PC-3 (cell line): Measurements from ENCODE around the gene ALCAM. TPM values are rescaled to one million over a fixed set of nuclear protein-coding genes. Genes with fewer than 3 reads are reported as not detected.

Experiments
- ATAC-seq: fragments of 200-7000 bp; cut with Tn5 transposase; 2 replicates; pipeline ENCODE4 v1.9.1; 2020; ENCODE audit warnings: mild to moderate bottlenecking, moderate library complexity
- BruUV-seq: library from RNA; stranded (reverse); fragments of 400-500 nt; replicated peaks from 2 replicates; lab custom pipeline; 2021; lab: Mats Ljungman, UMichigan
- CTCF ChIA-PET: fragments of 300-600 bp; sonication (Branson Sonifier 250); formaldehyde crosslinking; loops from one replicate; lab custom pipeline; 2022; ENCODE audit warnings: antibody characterized with exemption; lab: Charles Lee
- POLR2A ChIA-PET: fragments of 300-600 bp; sonication (Branson Sonifier 250); formaldehyde crosslinking; loops from one replicate; lab custom pipeline; 2022; ENCODE audit warnings: antibody characterized with exemption; ENCODE audit not compliant: unreplicated experiment; lab: Charles Lee
- DNase-seq: peaks from one replicate; pipeline ENCODE4 v3.0.0-alpha.2; 2015
- H2AFZ ChIP-seq: fragments of 300-600 bp; sonication (generic); 2 replicates; pipeline ENCODE4 v1.6.0; 2016; ENCODE audit warnings: antibody characterized with exemption, low read length
- H3F3A ChIP-seq: fragments of 300-600 bp; sonication (generic); one replicate; pipeline ENCODE4 v1.6.0; 2017; ENCODE audit warnings: antibody characterized with exemption, low read length, control low read depth, mild to moderate bottlenecking; ENCODE audit not compliant: unreplicated experiment
- H3K27ac ChIP-seq: fragments of 300-600 bp; sonication (generic); 2 replicates; pipeline ENCODE4 v1.5.1; 2016; ENCODE audit warnings: mild to moderate bottlenecking, low read length
- H3K27me3 ChIP-seq: fragments of 300-600 bp; sonication (generic); 2 replicates; pipeline ENCODE4 v1.6.1; 2016; ENCODE audit warnings: low read length, mixed read lengths
- H3K36me3 ChIP-seq: fragments of 300-600 bp; sonication (generic); 2 replicates; pipeline ENCODE4 v1.6.1; 2016; ENCODE audit warnings: low read depth, mixed run types, low read length, mixed read lengths
- H3K4me1 ChIP-seq: fragments of 300-600 bp; sonication (generic); 2 replicates; pipeline ENCODE4 v1.5.1; 2016; ENCODE audit warnings: low read length; ENCODE audit not compliant: insufficient read depth
- H3K4me2 ChIP-seq: fragments of 300-600 bp; sonication (generic); 2 replicates; pipeline ENCODE4 v1.6.0; 2016; ENCODE audit warnings: low read length
- H3K4me3 ChIP-seq: fragments of 300-600 bp; sonication (generic); 2 replicates; pipeline ENCODE4 v1.5.1; 2016; ENCODE audit warnings: mild to moderate bottlenecking, low read length, mixed read lengths
- H3K79me2 ChIP-seq: fragments of 300-600 bp; sonication (generic); 2 replicates; pipeline ENCODE4 v1.6.1; 2017; ENCODE audit warnings: low read length, mixed read lengths
- H3K9ac ChIP-seq: fragments of 300-600 bp; sonication (generic); 2 replicates; pipeline ENCODE4 v1.6.0; 2016; ENCODE audit warnings: mild to moderate bottlenecking, low read length
- H3K9me2 ChIP-seq: fragments of 300-600 bp; sonication (generic); replicated peaks from 2 replicates; pipeline ENCODE4 v1.6.1; 2016; ENCODE audit warnings: mixed run types, low read length, mixed read lengths
- H3K9me3 ChIP-seq: fragments of 300-600 bp; sonication (generic); 2 replicates; pipeline ENCODE4 v1.6.1; 2016; ENCODE audit warnings: low read length, mixed read lengths
- H4K20me1 ChIP-seq: fragments of 300-600 bp; sonication (generic); 2 replicates; pipeline ENCODE4 v1.6.1; 2016; ENCODE audit warnings: low read length, mixed read lengths
- CTCF ChIP-seq: fragments of 300-600 bp; sonication (generic); conservative IDR thresholded peaks from 2 replicates; pipeline ENCODE4 v1.5.1; 2017; ENCODE audit warnings: antibody characterized with exemption, low read depth, mild to moderate bottlenecking, low read length
- EZH2 ChIP-seq: fragments of 300-600 bp; sonication (generic); IDR thresholded peaks from one replicate; pipeline ENCODE4 v1.6.1; 2017; ENCODE audit warnings: antibody characterized with exemption, mild to moderate bottlenecking, low read length; ENCODE audit not compliant: unreplicated experiment
- EZH2phosphoT487 ChIP-seq: fragments of 300-600 bp; sonication (generic); IDR thresholded peaks from 2 replicates; pipeline ENCODE4 v1.6.1; 2018; ENCODE audit warnings: mild to moderate bottlenecking, antibody characterized with exemption, low read length, borderline replicate concordance
- intact Hi-C: fragments of 100-400 bp; cut with micrococcal nuclease; formaldehyde crosslinking; loops from 2 replicates; pipeline ENCODE4 v1.9.0; 2023
- total RNA-seq: library from RNA; depleted of rRNA; stranded (reverse); fragments of >200 nt; gene quantifications from 2 replicates; pipeline ENCODE4 v1.2.3, GENCODE V29; 2014

The ALCAM gene
- total RNA-seq, 1 experiment from 2014 or later: 169 TPM

GRCh38 chr3:105523501-105523900, 156.8 kb downstream of the ALCAM start:
- CTCF ChIA-PET: interaction anchor here (1.0 kb wide), 1 partner anchor 919 kb away, joined by 3 read pairs; no protein-coding TSS in a partner anchor
- BruUV-seq: no TSS peak
- H3K9me2 ChIP-seq: no peaks in the 10 kb centered on the region
- no peaks in the 10 kb centered on the region for H3K9me3 ChIP-seq
- peaks cover 57% of the 10 kb centered on the region for H3K4me1 ChIP-seq
- no peak overlapping the region for H2AFZ ChIP-seq
- H3K27me3 ChIP-seq: no peaks in the 10 kb centered on the region
- peaks cover 21% of the 10 kb centered on the region for H3K36me3 ChIP-seq
- no peaks in the 10 kb centered on the region for H3F3A ChIP-seq
- no peak for TF ChIP-seq EZH2phosphoT487
- no peak for TF ChIP-seq CTCF
- no peak for TF ChIP-seq EZH2
- peak; percentile 71 for DNase-seq
- no peak overlapping the region for H3K9ac ChIP-seq
- H3K4me3 ChIP-seq: no peak overlapping the region
- H3K4me2 ChIP-seq: peak overlapping the region; percentile 47
- H4K20me1 ChIP-seq: no peaks in the 10 kb centered on the region
- peak; percentile 23 for ATAC-seq
- intact Hi-C loops: loop anchor here (10.0 kb wide), 1 partner anchor 341 kb away; the partner anchor contains the start of gene CBLB
- POLR2A ChIA-PET: interaction anchor here (0.5 to 1.0 kb wide), 5 partner anchors 24 to 1232 kb away, joined by 3 to 4 read pairs (median 3); partner anchors contain the start of gene ALCAM
- peak overlapping the region; percentile 45 for H3K27ac ChIP-seq
- H3K79me2 ChIP-seq: peaks cover 71% of the 10 kb centered on the region

- no peaks in the 10 kb centered on the region for H3K27me3 ChIP-seq
- ATAC-seq (no peak), DNase-seq (no peak)
- H3K36me3 ChIP-seq: peaks cover 19% of the 10 kb centered on the region
- peak overlapping the region; percentile 72; the same call in 1 of the 2 replicates for H3K27ac ChIP-seq
- H3K9me3 ChIP-seq: no peaks in the 10 kb centered on the region
- intact Hi-C loops: loop anchor here (5.0 to 10.0 kb wide), 2 partner anchors 339 to 1592 kb away; partner anchors contain the start of gene CBLB
- peaks cover 70% of the 10 kb centered on the region for H3K79me2 ChIP-seq
- ChIA-PET CTCF (no interaction called here), POLR2A (no interaction called here)
- H3K4me2 ChIP-seq: peak overlapping the region; percentile 50; the same call in 1 of the 2 replicates
- H3K4me3 ChIP-seq: no peak overlapping the region
- no peaks in the 10 kb centered on the region for H3K9me2 ChIP-seq
- no peak overlapping the region for H3K9ac ChIP-seq
- no peaks in the 10 kb centered on the region; the same call in 1 of the 2 replicates for H4K20me1 ChIP-seq
- H3F3A ChIP-seq: no peaks in the 10 kb centered on the region
- TF ChIP-seq EZH2 (no peak), EZH2phosphoT487 (no peak), CTCF (no peak)
- H3K4me1 ChIP-seq: peaks cover 62% of the 10 kb centered on the region
- no TSS peak for BruUV-seq
- H2AFZ ChIP-seq: no peak overlapping the region
These were observed 158.8 kb downstream of the ALCAM start for GRCh38 chr3:105525531-105525930.
